Osteoblast (primary cell): ENCODE measurements around the gene SKAP1. TPM values are rescaled to one million over a fixed set of nuclear protein-coding genes. Genes with fewer than 3 reads are reported as not detected.

ENCODE experiments used
- DNase-seq: peaks from one replicate; pipeline ENCODE4 v3.0.0; 2011; ENCODE audit warnings: low spot score, mixed read lengths; ENCODE audit not compliant: insufficient read length; ENCODE audit errors: missing footprints
- H2AFZ ChIP-seq: 2 replicates; pipeline ENCODE4 v1.6.0; 2011; ENCODE audit warnings: mild to moderate bottlenecking, low read length
- H3K27ac ChIP-seq: 2 replicates; pipeline ENCODE4 v1.5.1; 2011; ENCODE audit warnings: mild to moderate bottlenecking, low read depth, low read length, moderate library complexity
- H3K27me3 ChIP-seq: 2 replicates; pipeline ENCODE4 v1.6.0; 2012; ENCODE audit warnings: mild to moderate bottlenecking, control low read depth, inconsistent platforms, low read length, moderate library complexity; ENCODE audit not compliant: insufficient read depth
- H3K36me3 ChIP-seq: 2 replicates; pipeline ENCODE4 v1.5.1; 2011; ENCODE audit warnings: mild to moderate bottlenecking, low read length, control low read depth, moderate library complexity; ENCODE audit not compliant: insufficient read depth
- H3K4me1 ChIP-seq: 2 replicates; pipeline ENCODE4 v1.5.1; 2011; ENCODE audit warnings: mild to moderate bottlenecking, low read length, control low read depth, moderate library complexity; ENCODE audit not compliant: insufficient read depth
- H3K4me2 ChIP-seq: 2 replicates; pipeline ENCODE4 v1.6.0; 2011; ENCODE audit warnings: mild to moderate bottlenecking, low read length; ENCODE audit not compliant: insufficient read depth
- H3K4me3 ChIP-seq: fragments of 200-600 bp; sonication (generic); 3 replicates; pipeline ENCODE4 v1.5.1; 2012; ENCODE audit warnings: mild to moderate bottlenecking, low read length, inconsistent platforms; ENCODE audit not compliant: insufficient read depth
- H3K79me2 ChIP-seq: 2 replicates; pipeline ENCODE4 v1.6.0; 2012; ENCODE audit warnings: mild to moderate bottlenecking, low read length, control low read depth, inconsistent platforms; ENCODE audit not compliant: insufficient read depth
- H3K9me3 ChIP-seq: 2 replicates; pipeline ENCODE4 v1.5.1; 2011; ENCODE audit warnings: low read depth, low read length, control low read depth
- H4K20me1 ChIP-seq: 2 replicates; pipeline ENCODE4 v1.6.0; 2012; ENCODE audit warnings: mild to moderate bottlenecking, low read length, control low read depth; ENCODE audit not compliant: insufficient read depth
- total RNA-seq: library from RNA; depleted of rRNA; stranded (reverse); fragments of >200 nt; gene quantifications from 2 replicates; pipeline ENCODE4 v1.2.3, GENCODE V29; 2012
- TF ChIP-seq, protein P1 (sequence below): IDR thresholded peaks from 2 replicates; pipeline ENCODE4 v1.5.1; 2011; ENCODE audit warnings: mild to moderate bottlenecking, low read depth, low read length, moderate library complexity; ENCODE audit errors: extremely low read depth

Gene SKAP1
- total RNA-seq, 1 donor: not detected

DNA sequence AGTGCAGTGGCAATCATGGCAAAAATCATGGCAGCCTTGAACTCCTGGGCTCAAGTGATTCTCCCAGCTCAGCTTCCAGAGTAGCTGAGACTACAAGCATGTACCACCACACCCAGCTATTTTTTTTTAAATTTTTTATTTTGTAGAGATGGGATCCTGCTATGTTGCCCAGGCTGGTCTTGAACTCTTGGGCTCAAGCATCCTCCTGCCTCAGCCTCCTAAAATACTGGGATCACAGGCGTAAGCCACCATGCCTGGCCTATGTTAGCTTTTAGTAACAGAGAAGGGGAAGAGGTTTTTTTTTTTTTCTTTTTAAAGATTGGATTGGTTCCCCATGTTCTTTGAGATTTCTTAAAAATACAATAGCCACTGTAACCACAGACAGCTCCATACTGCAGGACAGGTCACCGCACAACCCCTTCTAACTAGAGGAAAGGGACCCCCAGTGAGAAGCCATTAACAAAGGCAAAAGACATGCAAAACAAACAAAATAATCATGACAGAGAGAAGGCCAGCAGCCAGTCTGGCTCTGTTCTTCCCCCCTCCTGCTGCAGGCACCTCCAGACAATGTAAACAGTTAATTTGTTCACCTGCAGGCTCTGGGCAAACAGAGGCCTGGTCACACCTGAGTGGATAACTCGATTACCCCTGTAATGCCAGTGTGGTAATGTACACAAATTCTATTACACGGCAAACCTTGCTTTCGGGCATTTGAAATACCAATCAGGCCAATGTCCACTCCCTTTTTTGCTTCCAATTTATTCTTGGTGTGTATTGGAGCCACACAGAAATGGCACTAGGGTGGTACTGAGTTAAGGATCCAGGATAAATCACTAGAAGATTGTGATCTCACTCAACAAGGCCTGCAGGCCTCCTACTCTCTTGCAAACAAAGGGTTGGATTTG is 269.6 kb downstream of the SKAP1 start:
- H3K4me1 ChIP-seq: peaks cover 5% of the 10 kb centered on the region
- peaks cover 30% of the 10 kb centered on the region for H3K27me3 ChIP-seq
- no peak overlapping the region for H3K27ac ChIP-seq
- H2AFZ ChIP-seq: no peak overlapping the region
- no peaks in the 10 kb centered on the region for H3K79me2 ChIP-seq
- no peak overlapping the region for H3K4me3 ChIP-seq
- H4K20me1 ChIP-seq: no peaks in the 10 kb centered on the region
- TF ChIP-seq, protein P1, sequence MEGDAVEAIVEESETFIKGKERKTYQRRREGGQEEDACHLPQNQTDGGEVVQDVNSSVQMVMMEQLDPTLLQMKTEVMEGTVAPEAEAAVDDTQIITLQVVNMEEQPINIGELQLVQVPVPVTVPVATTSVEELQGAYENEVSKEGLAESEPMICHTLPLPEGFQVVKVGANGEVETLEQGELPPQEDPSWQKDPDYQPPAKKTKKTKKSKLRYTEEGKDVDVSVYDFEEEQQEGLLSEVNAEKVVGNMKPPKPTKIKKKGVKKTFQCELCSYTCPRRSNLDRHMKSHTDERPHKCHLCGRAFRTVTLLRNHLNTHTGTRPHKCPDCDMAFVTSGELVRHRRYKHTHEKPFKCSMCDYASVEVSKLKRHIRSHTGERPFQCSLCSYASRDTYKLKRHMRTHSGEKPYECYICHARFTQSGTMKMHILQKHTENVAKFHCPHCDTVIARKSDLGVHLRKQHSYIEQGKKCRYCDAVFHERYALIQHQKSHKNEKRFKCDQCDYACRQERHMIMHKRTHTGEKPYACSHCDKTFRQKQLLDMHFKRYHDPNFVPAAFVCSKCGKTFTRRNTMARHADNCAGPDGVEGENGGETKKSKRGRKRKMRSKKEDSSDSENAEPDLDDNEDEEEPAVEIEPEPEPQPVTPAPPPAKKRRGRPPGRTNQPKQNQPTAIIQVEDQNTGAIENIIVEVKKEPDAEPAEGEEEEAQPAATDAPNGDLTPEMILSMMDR: no peak
- H3K36me3 ChIP-seq: no peaks in the 10 kb centered on the region
- H3K4me2 ChIP-seq: no peak overlapping the region
- DNase-seq: no peak
- no peaks in the 10 kb centered on the region for H3K9me3 ChIP-seq

DNA sequence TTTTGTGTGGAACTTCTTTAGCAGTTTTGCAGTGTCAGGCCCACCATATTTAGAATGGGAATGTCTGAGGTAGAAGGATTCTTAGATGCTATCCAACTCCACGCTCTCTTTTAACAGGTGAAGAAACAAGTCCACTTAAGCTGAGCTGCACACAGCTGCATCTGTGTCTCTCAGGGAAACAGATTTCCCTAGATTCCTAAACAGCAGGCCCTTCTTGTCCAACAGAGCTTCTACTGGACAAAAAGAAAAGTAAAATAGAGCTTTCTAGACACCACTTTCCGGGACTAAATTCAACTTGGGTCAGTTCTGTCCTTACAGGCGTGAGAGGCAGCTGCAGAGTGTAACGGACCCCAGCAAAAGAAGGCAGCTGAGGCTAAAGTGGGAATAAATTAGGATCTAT is 270.8 kb downstream of the SKAP1 start:
- Histone ChIP-seq H2AFZ (no peak overlapping the region), H3K4me2 (no peak overlapping the region)

DNA sequence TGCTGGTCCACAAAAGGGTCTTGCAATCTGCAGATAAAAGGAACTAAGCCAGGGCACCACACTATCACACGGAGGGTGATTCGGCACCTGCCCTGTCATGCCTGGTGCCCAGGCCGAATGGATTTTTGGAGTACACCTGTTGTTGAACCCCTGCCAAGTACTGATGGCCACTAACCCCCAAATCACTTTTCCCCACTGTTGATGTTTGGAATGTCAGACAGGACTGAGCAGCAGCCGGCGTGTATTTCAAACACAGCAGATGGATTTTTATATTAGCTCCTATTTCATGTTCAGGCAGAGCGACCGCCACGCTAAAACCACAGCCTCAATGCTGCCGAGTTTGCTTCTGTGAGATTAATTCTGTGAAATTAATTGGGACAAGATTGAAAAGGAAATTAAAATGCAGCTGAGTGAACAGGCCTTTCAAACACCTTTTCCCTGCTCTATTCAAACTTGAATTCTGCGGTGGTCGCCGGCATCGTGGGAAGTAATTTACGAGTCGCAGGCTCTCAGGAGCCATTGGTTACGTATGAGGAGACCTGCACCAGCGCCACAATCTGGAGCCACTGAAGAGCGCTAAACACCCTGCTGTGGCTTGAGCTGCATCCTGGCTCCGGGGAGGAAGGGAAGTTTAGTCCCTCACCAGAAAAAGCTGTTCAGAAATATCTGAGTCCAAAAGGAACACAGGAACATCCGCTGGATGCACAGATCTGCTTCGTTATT is 274.0 kb downstream of the SKAP1 start:
- Histone ChIP-seq H4K20me1 (no peaks in the 10 kb centered on the region), H3K79me2 (no peaks in the 10 kb centered on the region), H3K9me3 (no peaks in the 10 kb centered on the region), H3K4me3 (no peak overlapping the region), H3K27me3 (peaks cover 42% of the 10 kb centered on the region), H2AFZ (no peak overlapping the region), H3K4me1 (no peaks in the 10 kb centered on the region), H3K36me3 (no peaks in the 10 kb centered on the region), H3K27ac (no peak overlapping the region), H3K4me2 (no peak overlapping the region)
- TF ChIP-seq, protein P1: no peak
- no peak for DNase-seq

More for the DNA sequence above, 270.8 kb downstream of the SKAP1 start:
- DNase-seq: no peak
- Histone ChIP-seq H3K27me3 (peaks cover 21% of the 10 kb centered on the region), H3K4me1 (peaks cover 5% of the 10 kb centered on the region), H3K4me3 (no peak overlapping the region), H3K79me2 (no peaks in the 10 kb centered on the region), H3K27ac (no peak overlapping the region), H3K36me3 (no peaks in the 10 kb centered on the region), H3K9me3 (no peaks in the 10 kb centered on the region), H4K20me1 (no peaks in the 10 kb centered on the region)
- TF ChIP-seq, protein P1: no peak
